Esophagus muscularis mucosa (tissue), 3 donors: ENCODE results near the gene MAGEA9.

Source experiments
- CTCF ChIP-seq, 3 experiments: fragments of 200-600 bp in 2 of 3; fragments of 450-650 bp in 1 of 3; sonication (generic) in 2 of 3; IDR thresholded peaks; one replicate each; pipeline ENCODE4 v1.5.1; 2017 to 2019; ENCODE audit warnings: antibody characterized with exemption in 3 of 3, mild to moderate bottlenecking in 2 of 3, moderate library complexity in 1 of 3
- POLR2AphosphoS5 ChIP-seq, 2 donors: sonication (generic); formaldehyde crosslinking; IDR thresholded peaks; one replicate each; pipeline ENCODE4 v1.6.1; 2017; ENCODE audit warnings: antibody characterized with exemption in 2 of 2

- TF ChIP-seq CTCF (IDR thresholded peaks at IDR 0.05) = no peak
- TF ChIP-seq POLR2AphosphoS5 (IDR thresholded peaks at IDR 0.05) = no peak
Measured at GRCh38 chrX:149757206-149758067, 24.3 kb upstream of the MAGEA9 start.
